Epithelial cell of alveolus of lung (primary cell): Measurements from ENCODE around the gene C20orf96. TPM values are rescaled to one million over a fixed set of nuclear protein-coding genes. Genes with fewer than 3 reads are reported as not detected.

Experiments used
- total RNA-seq: library from RNA; depleted of rRNA; stranded (reverse); fragments of >200 nt; gene quantifications from 2 replicates; pipeline ENCODE4 v1.2.1, GENCODE V29; 2015

C20orf96 gene, protein sequence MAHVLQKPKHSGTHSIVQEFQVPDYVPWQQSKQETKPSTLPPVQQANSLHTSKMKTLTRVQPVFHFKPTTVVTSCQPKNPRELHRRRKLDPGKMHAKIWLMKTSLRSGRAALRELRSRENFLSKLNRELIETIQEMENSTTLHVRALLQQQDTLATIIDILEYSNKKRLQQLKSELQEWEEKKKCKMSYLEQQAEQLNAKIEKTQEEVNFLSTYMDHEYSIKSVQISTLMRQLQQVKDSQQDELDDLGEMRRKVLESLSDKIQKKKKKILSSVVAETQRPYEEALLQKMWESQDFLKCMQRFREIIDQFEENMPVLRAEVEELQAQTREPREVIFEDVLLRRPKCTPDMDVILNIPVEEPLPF
- 2.7 and 12.9 TPM in 2 replicates for total RNA-seq

DNA sequence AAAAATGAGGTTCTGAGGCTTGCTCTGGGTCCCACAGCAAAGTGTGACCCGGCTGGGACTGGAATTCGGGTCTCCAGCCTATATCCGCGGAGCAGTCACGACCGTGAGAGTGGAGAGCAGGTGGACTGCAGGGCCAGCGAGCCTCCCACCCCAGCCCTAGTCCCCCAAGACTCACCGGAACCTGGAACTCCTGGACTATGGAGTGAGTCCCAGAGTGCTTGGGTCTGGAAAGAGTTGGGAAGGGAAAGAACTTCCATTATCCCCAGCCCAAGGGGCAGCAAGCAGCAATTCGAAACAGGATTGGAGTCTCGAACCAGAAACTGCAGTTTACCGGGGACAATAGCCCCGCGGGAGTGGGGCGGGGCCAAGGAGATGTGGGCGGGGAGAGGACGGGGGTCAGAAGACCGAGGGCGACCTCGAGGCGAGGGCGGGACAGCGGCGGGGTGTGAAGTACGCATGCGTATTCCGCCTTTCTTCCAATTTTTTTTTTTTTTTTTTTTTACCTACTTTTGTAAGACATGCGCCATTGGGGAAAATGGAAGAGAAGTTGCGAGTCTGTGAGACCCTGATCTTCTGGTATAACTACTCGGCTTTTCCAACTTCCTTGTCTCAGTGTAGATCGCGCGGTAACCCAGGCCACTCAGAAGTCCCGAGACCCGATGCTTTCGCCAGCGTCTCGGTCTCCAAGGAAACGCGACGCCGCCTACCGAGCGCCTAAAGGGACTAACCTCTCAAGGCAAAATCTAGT lies at the start of gene C20orf96:
TSS of gene C20orf96 (minus strand) at position 667 of the 748 bp plus-strand sequence. CDS start at position 527, 140 bp downstream.

DNA sequence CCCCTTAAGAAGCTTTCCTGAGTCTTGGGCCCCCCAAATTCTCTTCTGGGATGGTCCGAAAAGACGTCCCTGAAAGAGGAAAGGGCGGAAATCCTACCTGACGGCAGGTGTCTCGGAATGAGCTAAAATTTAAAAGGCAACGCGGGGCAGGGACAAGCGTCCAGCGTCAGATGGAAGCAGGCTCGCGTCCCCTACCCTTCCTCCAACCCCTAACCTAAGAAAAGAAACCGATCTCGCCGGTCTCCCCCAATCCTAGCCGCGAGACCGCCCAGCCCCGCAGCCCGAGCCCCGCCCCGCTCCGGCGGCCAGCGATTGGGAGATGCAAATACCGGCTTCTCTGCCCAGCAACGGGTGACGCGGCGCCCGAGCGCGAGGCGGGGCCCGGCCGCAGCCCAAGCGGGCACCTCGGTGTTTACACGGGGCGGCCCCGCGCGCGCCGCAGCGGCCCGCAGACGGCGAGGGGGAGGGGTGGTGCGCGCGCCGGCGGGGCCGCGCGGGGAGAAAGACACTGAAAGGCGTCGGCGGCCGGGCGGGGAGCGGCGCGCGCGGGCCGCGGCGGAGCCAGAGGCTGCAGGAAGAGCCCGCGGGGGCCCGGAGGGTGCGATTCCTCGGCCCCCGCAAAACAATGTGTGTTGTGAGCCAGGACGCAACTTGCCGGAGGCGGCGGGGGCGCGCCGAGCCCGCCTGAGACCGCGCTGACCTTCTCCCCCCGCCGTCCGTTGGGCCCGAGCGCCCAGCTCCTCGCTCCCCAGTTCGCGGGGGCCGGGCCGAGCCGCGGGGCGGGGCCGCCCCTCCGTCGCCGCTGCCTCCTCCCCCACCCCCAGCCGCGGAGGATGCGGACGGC lies 34.7 kb upstream of the C20orf96 start, which contains the start of gene SOX12:
TSS of gene SOX12 (plus strand) at position 508 of the 844 bp plus-strand sequence. CDS start 373 bp downstream, outside the sequence.

DNA sequence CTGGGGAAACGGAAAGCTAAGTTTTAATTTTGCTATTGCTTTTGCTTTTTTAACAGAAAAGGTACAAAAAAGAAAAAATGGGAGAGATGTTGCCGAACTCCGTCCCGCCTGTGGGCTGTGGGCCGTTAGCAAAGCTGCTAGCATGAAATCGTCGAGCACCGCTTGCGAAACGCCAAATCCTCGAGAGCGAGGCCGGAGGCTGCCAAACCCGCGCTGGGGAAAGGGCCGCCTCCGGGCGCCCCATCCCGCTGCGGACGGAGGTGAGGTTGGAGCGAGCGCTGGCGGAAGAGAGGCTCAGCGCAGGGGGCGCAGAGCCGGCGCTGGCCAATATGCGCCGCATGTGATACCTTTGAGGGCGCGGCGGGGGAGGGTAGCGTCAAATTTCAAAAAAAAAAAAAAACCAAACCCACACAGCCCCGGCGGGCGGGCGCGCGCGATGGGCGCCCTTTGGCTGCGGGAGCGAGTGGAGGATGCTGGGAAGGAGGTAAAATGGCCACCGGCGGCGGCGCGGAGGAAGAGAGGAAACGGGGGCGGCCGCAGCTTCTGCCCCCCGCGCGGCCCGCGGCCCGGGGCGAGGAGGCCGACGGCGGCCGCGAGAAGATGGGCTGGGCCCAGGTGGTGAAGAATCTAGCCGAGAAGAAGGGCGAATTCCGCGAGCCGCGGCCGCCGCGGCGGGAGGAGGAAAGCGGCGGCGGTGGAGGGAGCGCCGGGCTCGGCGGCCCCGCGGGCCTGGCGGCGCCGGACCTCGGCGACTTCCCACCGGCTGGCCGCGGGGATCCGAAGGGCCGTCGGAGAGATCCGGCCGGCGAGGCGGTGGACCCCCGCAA lies 6.8 kb upstream of the C20orf96 start, which contains the start of gene ZCCHC3:
TSS of gene ZCCHC3 (plus strand) at position 473 of the 827 bp plus-strand sequence. CDS start at position 490, 17 bp downstream.

DNA sequence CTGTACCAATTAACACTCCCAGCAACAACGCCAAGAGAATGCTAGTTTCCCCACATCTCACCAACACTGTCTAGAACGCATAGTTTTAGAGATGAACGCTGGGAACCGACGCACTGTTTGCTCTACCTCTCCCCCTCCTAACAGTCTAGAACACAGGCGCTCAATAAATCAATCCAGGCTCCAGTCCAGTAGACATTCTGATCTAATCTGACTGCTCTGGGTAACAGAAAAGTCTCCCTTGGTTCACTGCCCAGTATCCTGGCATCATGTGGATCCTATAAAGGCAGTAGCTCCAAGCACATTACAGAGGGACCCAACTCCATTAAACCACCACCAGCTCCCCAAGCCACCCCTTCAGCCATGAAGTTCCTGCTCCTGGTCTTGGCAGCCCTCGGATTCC lies 33.1 kb downstream of the C20orf96 start, which contains the start of gene DEFB132:
TSS of gene DEFB132 (plus strand) at position 306 of the 400 bp plus-strand sequence. CDS start at position 361, 55 bp downstream.

DNA sequence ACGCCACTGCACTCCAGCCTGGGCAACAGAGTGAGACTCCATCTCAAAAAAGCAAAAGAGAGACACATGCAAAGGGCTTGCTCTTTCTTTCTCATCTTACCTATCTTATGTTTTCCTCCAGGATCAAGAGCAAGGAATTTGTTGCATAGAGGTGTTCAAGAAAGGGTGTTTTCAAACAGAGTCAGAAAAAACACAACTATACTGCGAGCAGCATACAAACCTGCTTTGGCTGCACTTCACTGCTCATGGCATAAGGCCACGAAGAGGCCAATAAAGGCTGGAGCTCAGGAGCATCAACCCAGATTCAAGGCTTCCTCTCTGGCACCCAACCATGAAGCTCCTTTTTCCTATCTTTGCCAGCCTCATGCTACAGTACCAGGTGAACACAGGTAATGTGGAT lies 63.6 kb downstream of the C20orf96 start, which contains the start of gene DEFB129:
TSS of gene DEFB129 (plus strand) at position 301 of the 400 bp plus-strand sequence. CDS start at position 332, 31 bp downstream.

Other genes starting within 250 kb of the C20orf96 start
- gene DEFB125, start 203.1 kb downstream of the C20orf96 start, total RNA-seq = not detected in 2 replicates
- gene DEFB126, start 148.2 kb downstream of the C20orf96 start, total RNA-seq = not detected in 2 replicates
- not detected in 2 replicates for gene DEFB127, start 133.3 kb downstream of the C20orf96 start, total RNA-seq
- gene DEFB128, start 101.0 kb downstream of the C20orf96 start, total RNA-seq = not detected in 2 replicates
- not detected in 2 replicates for gene DEFB129, start 63.5 kb downstream of the C20orf96 start, total RNA-seq
- gene DEFB132, start 33.0 kb downstream of the C20orf96 start, total RNA-seq = not detected in 2 replicates
- 17.6 and 27.9 TPM in 2 replicates for gene ZCCHC3, start 6.8 kb upstream of the C20orf96 start, total RNA-seq
- gene SOX12, start 34.8 kb upstream of the C20orf96 start, total RNA-seq = 11.4 and 12.9 TPM in 2 replicates
- 66.2 and 69.4 TPM in 2 replicates for gene NRSN2, start 56.4 kb upstream of the C20orf96 start, total RNA-seq
- 34.2 and 202 TPM in 2 replicates for gene TRIB3, start 90.0 kb upstream of the C20orf96 start, total RNA-seq
- gene RBCK1, start 117.5 kb upstream of the C20orf96 start, total RNA-seq = 115 and 128 TPM in 2 replicates
- gene TBC1D20, start 171.8 kb upstream of the C20orf96 start, total RNA-seq = 27.2 and 32.7 TPM in 2 replicates